RWPE2 (cell line): ENCODE results near the gene GPHN.
A peak's percentile ranks its signal among the peaks of the same experiment; 100 is the strongest.

Experiments used
- ATAC-seq: fragments of 200-7000 bp; cut with Tn5 transposase; 3 replicates; pipeline ENCODE4 v1.9.1; 2021; ENCODE audit warnings: low read depth
- DNase-seq: peaks from one replicate; pipeline ENCODE4 v3.0.0-alpha.2; 2020; ENCODE audit warnings: low spot score
- H3K27ac ChIP-seq: fragments of 450-650 bp; 2 replicates; pipeline ENCODE4 v1.5.1; 2017; ENCODE audit warnings: mild to moderate bottlenecking; ENCODE audit not compliant: poor library complexity, severe bottlenecking
- H3K27me3 ChIP-seq: fragments of 250-450 bp; sonication (Bioruptor Pico); 2 replicates; pipeline ENCODE4 v1.5.1; 2021; ENCODE audit warnings: mild to moderate bottlenecking, moderate library complexity; ENCODE audit not compliant: insufficient read depth, poor library complexity, severe bottlenecking
- H3K36me3 ChIP-seq: fragments of 250-450 bp; sonication (Bioruptor Pico); 2 replicates; pipeline ENCODE4 v1.5.1; 2020; ENCODE audit warnings: low read depth, mild to moderate bottlenecking, moderate library complexity
- H3K4me1 ChIP-seq: fragments of 250-450 bp; sonication (Bioruptor Pico); 2 replicates; pipeline ENCODE4 v1.5.1; 2021; ENCODE audit warnings: mild to moderate bottlenecking, moderate library complexity; ENCODE audit not compliant: insufficient read depth, poor library complexity, severe bottlenecking
- H3K4me3 ChIP-seq: fragments of 250-450 bp; sonication (Bioruptor Pico); 2 replicates; pipeline ENCODE4 v1.5.1; 2021; ENCODE audit warnings: mild to moderate bottlenecking, moderate library complexity; ENCODE audit not compliant: severe bottlenecking
- H3K9me3 ChIP-seq: fragments of 250-450 bp; sonication (Bioruptor Pico); 2 replicates; pipeline ENCODE4 v1.5.1; 2021; ENCODE audit warnings: mild to moderate bottlenecking, moderate library complexity; ENCODE audit not compliant: severe bottlenecking
- TF ChIP-seq, protein P1 (sequence below): fragments of 450-650 bp; IDR thresholded peaks from one replicate; pipeline ENCODE4 v1.5.1; 2017; ENCODE audit warnings: mild to moderate bottlenecking, moderate library complexity; ENCODE audit not compliant: poor library complexity, severe bottlenecking

The GPHN gene

DNA sequence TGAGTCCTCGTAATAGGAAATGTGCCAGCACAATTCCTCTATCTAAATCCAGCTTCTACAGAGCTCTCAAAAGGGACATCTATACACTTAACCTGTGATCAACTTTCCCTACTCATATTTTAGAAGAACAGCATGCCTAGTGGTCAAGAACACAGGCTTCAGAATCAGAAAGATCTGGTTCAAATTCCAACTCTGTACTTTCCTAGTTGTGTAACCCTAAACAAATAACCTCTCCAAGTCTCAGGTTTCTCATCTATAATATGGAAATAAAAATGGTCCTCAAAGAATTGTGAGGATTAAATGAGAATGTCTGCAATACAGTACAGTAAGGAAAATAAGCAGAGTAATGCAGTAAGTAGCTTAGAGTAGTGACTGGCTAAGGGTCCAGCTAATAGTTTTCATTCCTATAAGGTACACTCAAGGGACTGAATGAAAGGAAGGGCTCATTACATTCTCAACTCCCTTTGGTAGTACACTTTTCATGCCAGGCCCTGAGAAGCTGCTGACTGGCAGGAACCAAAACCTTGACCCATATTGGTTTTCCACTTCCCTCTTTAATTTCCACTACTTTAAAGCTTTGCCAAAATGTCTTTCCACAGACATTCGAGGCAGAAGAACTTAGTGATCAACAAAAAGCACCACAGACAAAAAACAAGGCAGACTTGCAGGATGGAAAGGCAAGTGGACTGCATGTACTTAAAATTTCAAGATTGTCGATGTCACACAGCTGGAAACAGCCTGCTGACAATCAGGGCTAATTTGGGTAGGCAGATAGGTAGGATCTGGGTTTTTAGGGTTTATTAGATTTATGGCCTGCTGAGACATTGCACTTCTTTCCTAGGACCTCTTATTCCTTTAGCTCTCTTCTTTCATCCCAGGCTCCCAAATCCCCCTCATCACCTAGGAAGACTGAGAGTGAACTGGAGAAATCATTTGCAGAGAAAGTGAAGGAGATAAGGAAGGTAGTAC, 17.5 kb upstream of the GPHN start:
- ATAC-seq (no peak), DNase-seq (no peak)
- TF ChIP-seq, protein P1, sequence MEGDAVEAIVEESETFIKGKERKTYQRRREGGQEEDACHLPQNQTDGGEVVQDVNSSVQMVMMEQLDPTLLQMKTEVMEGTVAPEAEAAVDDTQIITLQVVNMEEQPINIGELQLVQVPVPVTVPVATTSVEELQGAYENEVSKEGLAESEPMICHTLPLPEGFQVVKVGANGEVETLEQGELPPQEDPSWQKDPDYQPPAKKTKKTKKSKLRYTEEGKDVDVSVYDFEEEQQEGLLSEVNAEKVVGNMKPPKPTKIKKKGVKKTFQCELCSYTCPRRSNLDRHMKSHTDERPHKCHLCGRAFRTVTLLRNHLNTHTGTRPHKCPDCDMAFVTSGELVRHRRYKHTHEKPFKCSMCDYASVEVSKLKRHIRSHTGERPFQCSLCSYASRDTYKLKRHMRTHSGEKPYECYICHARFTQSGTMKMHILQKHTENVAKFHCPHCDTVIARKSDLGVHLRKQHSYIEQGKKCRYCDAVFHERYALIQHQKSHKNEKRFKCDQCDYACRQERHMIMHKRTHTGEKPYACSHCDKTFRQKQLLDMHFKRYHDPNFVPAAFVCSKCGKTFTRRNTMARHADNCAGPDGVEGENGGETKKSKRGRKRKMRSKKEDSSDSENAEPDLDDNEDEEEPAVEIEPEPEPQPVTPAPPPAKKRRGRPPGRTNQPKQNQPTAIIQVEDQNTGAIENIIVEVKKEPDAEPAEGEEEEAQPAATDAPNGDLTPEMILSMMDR: no peak
- Histone ChIP-seq H3K4me3 (no peak overlapping the region), H3K9me3 (no peaks in the 10 kb centered on the region), H3K4me1 (no peaks in the 10 kb centered on the region), H3K36me3 (no peaks in the 10 kb centered on the region), H3K27ac (no peak overlapping the region), H3K27me3 (no peaks in the 10 kb centered on the region)

DNA sequence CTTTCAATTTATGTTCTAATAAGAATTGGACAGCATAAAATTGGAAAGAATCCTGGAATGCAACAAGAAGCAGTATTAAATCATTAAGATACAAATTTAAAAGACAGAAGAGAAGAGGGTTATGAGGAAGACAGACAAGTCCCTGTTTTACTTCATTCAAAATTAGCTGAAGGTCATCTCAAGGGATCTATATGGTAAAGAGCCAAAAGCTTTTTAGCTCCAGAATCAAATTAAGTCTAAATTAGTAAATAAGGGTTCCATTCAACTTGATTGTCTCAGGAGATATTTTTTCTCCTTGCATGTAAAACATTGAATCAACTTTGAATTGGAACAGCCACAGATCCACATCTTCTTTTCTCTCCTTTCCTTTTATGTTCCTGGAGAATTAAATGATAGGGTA, 14.2 kb upstream of the GPHN start:
- no peak for ATAC-seq
- no peak overlapping the region for H3K27ac ChIP-seq
- H3K4me3 ChIP-seq: no peak overlapping the region
- no peak for DNase-seq
- TF ChIP-seq, protein P1: no peak
- H3K9me3 ChIP-seq: no peaks in the 10 kb centered on the region
- H3K36me3 ChIP-seq: no peaks in the 10 kb centered on the region
- H3K4me1 ChIP-seq: peaks cover 8% of the 10 kb centered on the region
- H3K27me3 ChIP-seq: no peaks in the 10 kb centered on the region

DNA sequence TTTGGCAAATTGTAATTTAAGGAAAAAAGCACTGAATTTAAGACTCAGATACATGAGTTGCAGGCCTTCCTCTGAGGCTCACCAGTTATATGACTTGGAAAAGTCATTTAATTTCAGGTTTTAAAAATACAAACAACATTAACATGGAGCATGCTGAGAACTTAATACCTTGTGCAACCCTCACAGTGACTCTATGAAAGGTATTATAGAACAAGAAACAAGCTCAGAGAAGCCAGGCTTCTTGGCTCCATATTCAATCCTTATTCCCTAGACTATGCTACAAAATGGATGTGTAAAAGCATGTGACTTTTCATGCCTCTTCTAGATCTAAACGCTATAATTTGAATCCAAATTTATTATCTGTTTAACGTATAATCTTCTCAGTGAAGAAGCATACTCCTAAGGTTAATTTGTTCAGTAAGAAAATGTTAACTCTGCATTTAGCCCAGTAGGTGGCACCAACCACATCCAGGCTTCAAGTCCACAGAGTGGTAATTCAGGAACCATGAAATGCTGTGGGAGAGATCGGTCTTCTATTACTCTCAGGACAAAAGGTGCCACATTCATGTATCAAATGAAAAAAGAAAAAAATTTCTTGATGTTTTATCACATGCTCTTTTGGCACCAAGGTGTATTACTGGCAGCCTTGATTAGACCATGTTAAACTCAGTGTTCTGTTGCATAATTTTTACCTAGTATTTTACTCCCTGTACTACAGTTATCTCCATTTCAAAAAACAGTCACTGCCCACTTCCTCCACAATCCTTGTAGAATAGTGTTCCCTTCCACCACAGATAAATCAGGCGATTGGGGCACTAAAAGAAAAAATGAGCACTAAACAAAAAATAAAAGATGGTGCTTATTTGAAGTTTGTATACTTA, 12.5 kb upstream of the GPHN start:
- Histone ChIP-seq H3K36me3 (no peaks in the 10 kb centered on the region), H3K27ac (no peak overlapping the region), H3K9me3 (no peaks in the 10 kb centered on the region), H3K4me1 (peaks cover 8% of the 10 kb centered on the region), H3K27me3 (no peaks in the 10 kb centered on the region), H3K4me3 (no peak overlapping the region)
- TF ChIP-seq, protein P1: peak; percentile 98
- ATAC-seq (peak; percentile 93), DNase-seq (no peak)

DNA sequence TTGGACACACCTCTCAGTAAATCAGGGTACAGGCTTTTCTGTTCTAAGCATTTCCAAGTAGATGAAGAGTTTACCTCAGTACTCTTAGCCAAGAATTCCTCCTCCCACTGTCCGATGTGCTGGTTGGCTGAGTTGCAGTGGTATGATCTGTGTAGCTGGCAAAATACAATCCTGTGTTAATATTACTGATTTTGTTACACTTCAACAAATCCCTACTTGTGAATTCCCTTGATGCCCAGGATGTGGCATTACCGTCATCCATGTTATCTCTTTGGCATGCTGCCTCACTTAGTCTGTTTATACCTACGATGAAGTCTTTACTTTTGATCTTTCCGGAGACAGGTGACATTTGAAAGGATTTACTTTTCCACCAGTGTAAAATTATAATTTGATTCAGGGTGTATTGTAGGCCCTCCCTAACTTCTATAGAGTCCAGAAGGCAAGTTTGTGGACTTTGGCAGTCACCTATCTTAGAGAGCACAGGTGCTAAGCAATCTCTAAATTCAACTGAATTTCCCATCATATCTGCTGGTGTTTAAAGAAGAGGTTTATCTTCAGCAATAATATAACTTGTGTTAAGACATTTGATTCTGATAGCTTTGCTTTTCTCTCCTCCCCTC, 11.6 kb upstream of the GPHN start:
- peaks cover 8% of the 10 kb centered on the region for H3K4me1 ChIP-seq
- H3K27me3 ChIP-seq: no peaks in the 10 kb centered on the region
- TF ChIP-seq, protein P1: no peak
- ATAC-seq: peak; percentile 55
- no peak overlapping the region for H3K27ac ChIP-seq
- DNase-seq: no peak
- H3K9me3 ChIP-seq: no peaks in the 10 kb centered on the region
- H3K36me3 ChIP-seq: no peaks in the 10 kb centered on the region
- no peak overlapping the region for H3K4me3 ChIP-seq
